Ascending aorta (tissue), 2 donors: ENCODE results near the gene TTPAL. TPM values are rescaled to one million over a fixed set of nuclear protein-coding genes. Genes with fewer than 3 reads are reported as not detected.

Experiments
- DNase-seq, 2 donors: peaks; one replicate each; pipeline ENCODE4 v3.0.0-alpha.2; 2019; ENCODE audit warnings: low spot score in 2 of 2
- H3K27ac ChIP-seq, 2 donors: fragments of 200-600 bp; sonication (generic); one replicate each; pipeline ENCODE4 v1.5.1; 2016 to 2017; ENCODE audit warnings: mild to moderate bottlenecking in 1 of 2
- H3K27me3 ChIP-seq: fragments of 200-600 bp; sonication (generic); one replicate; pipeline ENCODE4 v1.5.1; 2017
- H3K36me3 ChIP-seq, 2 donors: fragments of 200-600 bp; sonication (generic); one replicate each; pipeline ENCODE4 v1.5.1; 2016
- H3K4me1 ChIP-seq, 2 donors: fragments of 200-600 bp; sonication (generic); one replicate each; pipeline ENCODE4 v1.5.1; 2016 to 2017; ENCODE audit warnings: mild to moderate bottlenecking in 1 of 2
- H3K4me3 ChIP-seq, 2 donors: fragments of 200-600 bp; sonication (generic); one replicate each; pipeline ENCODE4 v1.5.1; 2016 to 2017; ENCODE audit warnings: mild to moderate bottlenecking in 1 of 2
- H3K9me3 ChIP-seq, 2 donors: fragments of 200-600 bp; sonication (generic); one replicate each; pipeline ENCODE4 v1.5.1; 2016
- CTCF ChIP-seq, 3 experiments: fragments of 200-600 bp in 2 of 3; fragments of 450-650 bp in 1 of 3; sonication (generic) in 2 of 3; IDR thresholded peaks; one replicate each; pipeline ENCODE4 v1.5.1; 2016 to 2019; ENCODE audit warnings: antibody characterized with exemption in 3 of 3, mild to moderate bottlenecking in 1 of 3, moderate library complexity in 1 of 3
- intact Hi-C: fragments of 100-400 bp; cut with DNase I; formaldehyde crosslinking; loops from one replicate; pipeline ENCODE4 v1.15.1; 2023
- total RNA-seq: library from RNA; depleted of rRNA; stranded (reverse); fragments of >200 nt; gene quantifications from one replicate; pipeline ENCODE4 v1.1.0, GENCODE V29; 2016

The TTPAL gene
- total RNA-seq, 1 donor from 2014 or later, result 44.9 TPM

- H3K27me3 ChIP-seq, result no peaks in the 10 kb centered on the region
- H3K4me1 ChIP-seq, result no peaks in the 10 kb centered on the region
- no peaks in the 10 kb centered on the region for H3K36me3 ChIP-seq
- intact Hi-C loops, result no loop called here
- no peaks in the 10 kb centered on the region for H3K9me3 ChIP-seq
- no peak for TF ChIP-seq CTCF (IDR thresholded peaks at IDR 0.05)
- no peak overlapping the region for H3K4me3 ChIP-seq
- DNase-seq, result no peak
- H3K27ac ChIP-seq, result no peak overlapping the region
Measured at GRCh38 chr20:44461142-44461802, 14.4 kb upstream of the TTPAL start.

GRCh38 chr20:44461803-44462174 is 13.9 kb upstream of the TTPAL start:
- no peak overlapping the region for H3K4me3 ChIP-seq
- no peaks in the 10 kb centered on the region for H3K4me1 ChIP-seq
- no peak for DNase-seq
- H3K9me3 ChIP-seq, result no peaks in the 10 kb centered on the region
- H3K27ac ChIP-seq, result no peak overlapping the region
- TF ChIP-seq CTCF (IDR thresholded peaks at IDR 0.05), result no peak
- no peaks in the 10 kb centered on the region for H3K27me3 ChIP-seq
- H3K36me3 ChIP-seq, result no peaks in the 10 kb centered on the region
- intact Hi-C loops, result no loop called here

GRCh38 chr20:44463466-44463865 is 12.2 kb upstream of the TTPAL start:
- Histone ChIP-seq H3K4me1 (no peaks in the 10 kb centered on the region), H3K36me3 (no peaks in the 10 kb centered on the region), H3K4me3 (no peak overlapping the region), H3K9me3 (no peaks in the 10 kb centered on the region), H3K27me3 (no peaks in the 10 kb centered on the region), H3K27ac (no peak overlapping the region)
- intact Hi-C loops, result no loop called here
- no peak for TF ChIP-seq CTCF (IDR thresholded peaks at IDR 0.05)
- no peak for DNase-seq

- Histone ChIP-seq H3K4me1 (no peaks in the 10 kb centered on the region), H3K4me3 (no peak overlapping the region), H3K9me3 (no peaks in the 10 kb centered on the region), H3K27me3 (no peaks in the 10 kb centered on the region), H3K36me3 (no peaks in the 10 kb centered on the region), H3K27ac (no peak overlapping the region)
- TF ChIP-seq CTCF (IDR thresholded peaks at IDR 0.05), result no peak
- intact Hi-C loops, result no loop called here
- DNase-seq, result no peak
Measured at GRCh38 chr20:44464514-44464913, 11.2 kb upstream of the TTPAL start.

GRCh38 chr20:44465001-44465560 is 10.6 kb upstream of the TTPAL start:
- TF ChIP-seq CTCF (IDR thresholded peaks at IDR 0.05), result no peak
- no peak overlapping the region for H3K27ac ChIP-seq
- H3K36me3 ChIP-seq, result no peaks in the 10 kb centered on the region
- no peaks in the 10 kb centered on the region for H3K4me1 ChIP-seq
- no peaks in the 10 kb centered on the region for H3K27me3 ChIP-seq
- intact Hi-C loops, result no loop called here
- H3K9me3 ChIP-seq, result no peaks in the 10 kb centered on the region
- H3K4me3 ChIP-seq, result no peak overlapping the region
- DNase-seq, result no peak
